ENCODE results near the gene CCDC85A. TPM values are rescaled to one million over a fixed set of nuclear protein-coding genes. Genes with fewer than 3 reads are reported as not detected.

CCDC85A gene
- total RNA-seq, 4 donors from 2014 or later, result 4.5 to 46.0 (median 9.1) TPM

GRCh38 chr2:56179931-56180330 is 3.9 kb upstream of the CCDC85A start:
- DNase-seq (ENCODE audit: low spot score) (no peak), ATAC-seq (ENCODE audit: low FRiP score) (no peak)
- TF ChIP-seq CTCF (IDR thresholded peaks at IDR 0.05), result no peak

DNA sequence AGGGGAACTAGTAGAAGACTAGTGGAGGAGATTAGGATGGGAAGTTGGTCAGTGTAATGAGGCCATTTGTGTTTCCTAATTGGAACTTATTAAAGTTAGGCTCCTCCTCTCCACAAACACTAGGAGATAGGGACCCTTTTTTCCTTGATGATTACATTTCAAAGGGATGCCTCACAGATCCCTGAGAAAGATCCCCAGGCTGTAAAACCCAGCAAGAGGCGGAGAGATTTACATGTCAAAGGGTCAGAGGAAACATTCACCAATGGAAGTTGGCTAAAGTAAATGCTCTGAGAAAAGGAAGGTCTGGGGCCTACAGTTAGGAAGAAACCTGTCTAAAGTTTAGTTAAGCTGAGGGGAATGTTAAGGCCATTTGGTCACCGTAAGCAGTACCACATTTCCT is 1.4 kb upstream of the CCDC85A start:
- no peak for ATAC-seq (ENCODE audit: low FRiP score)
- no peak for DNase-seq (ENCODE audit: low spot score)
- no peak for TF ChIP-seq CTCF (IDR thresholded peaks at IDR 0.05)

DNA sequence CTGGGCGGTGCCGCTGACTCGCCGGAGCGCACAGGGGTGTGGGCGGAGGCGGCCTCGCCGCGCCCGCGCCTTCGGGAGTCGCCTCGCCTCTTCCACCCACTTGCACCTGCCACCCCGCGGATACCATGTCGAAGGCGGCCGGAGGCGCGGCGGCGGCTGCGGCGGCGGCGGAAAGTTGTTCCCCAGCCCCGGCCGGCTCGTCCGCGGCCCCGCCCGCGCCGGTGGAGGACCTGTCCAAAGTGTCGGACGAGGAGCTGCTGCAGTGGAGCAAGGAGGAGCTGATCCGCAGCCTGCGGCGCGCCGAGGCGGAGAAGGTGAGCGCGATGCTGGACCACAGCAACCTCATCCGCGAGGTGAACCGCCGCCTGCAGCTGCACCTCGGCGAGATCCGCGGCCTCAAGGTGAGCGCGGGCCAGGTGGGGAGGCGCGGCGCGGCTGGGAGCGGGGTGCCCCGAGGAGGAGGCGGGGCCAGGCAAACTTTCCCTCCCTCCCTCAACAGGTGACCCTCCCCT is 766 bp downstream of the CCDC85A start:
- TF ChIP-seq CTCF (IDR thresholded peaks at IDR 0.05), result no peak
- ATAC-seq (ENCODE audit: low FRiP score), result peak; percentile 35
- DNase-seq (ENCODE audit: low spot score), result no peak

DNA sequence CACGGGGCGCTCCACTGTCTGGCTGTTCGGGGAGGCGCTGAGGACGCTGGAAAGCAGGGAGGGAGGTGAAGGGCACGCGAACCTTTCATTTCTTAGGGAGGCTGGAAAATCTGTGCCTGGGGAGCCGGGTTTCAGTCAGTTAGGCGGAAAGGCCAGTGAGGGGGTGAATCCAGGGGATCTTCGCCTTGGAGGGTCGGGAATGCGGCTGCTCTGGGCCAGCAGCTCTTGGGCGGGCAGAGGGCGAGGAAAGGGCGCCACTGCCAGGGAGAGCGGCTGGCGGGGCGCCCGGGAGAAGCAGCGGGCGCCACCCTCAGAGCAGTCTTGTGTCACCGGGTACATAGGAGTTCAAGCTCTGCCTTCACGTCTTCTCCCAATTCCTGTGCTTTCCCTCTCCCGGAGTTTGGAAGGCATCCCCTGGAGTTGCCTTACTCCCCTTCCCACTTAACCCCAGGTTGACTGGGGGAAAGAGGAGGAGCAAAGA is 1.4 kb downstream of the CCDC85A start:
- no peak for TF ChIP-seq CTCF (IDR thresholded peaks at IDR 0.05)
- DNase-seq (ENCODE audit: low spot score) (no peak), ATAC-seq (ENCODE audit: low FRiP score) (peak; percentile 63)

- DNase-seq (ENCODE audit: low spot score) (no peak), ATAC-seq (ENCODE audit: low FRiP score) (peak; percentile 44)
- no peak for TF ChIP-seq CTCF (IDR thresholded peaks at IDR 0.05)
Measured at GRCh38 chr2:56185582-56186046, 1.8 kb downstream of the CCDC85A start.

GRCh38 chr2:56191617-56192016 is 7.8 kb downstream of the CCDC85A start:
- DNase-seq (ENCODE audit: low spot score), result no peak
- no peak for TF ChIP-seq CTCF (IDR thresholded peaks at IDR 0.05)
- no peak for ATAC-seq (ENCODE audit: low FRiP score)

- no peak for DNase-seq (ENCODE audit: low spot score)
- ATAC-seq (ENCODE audit: low FRiP score), result no peak
- TF ChIP-seq CTCF (IDR thresholded peaks at IDR 0.05), result no peak
Measured at GRCh38 chr2:56192664-56193305, 9.0 kb downstream of the CCDC85A start.

All from omental fat pad (tissue), 4 donors.